OCI-LY1 (cell line): ENCODE measurements around the gene NPAS4.

Experiments used
- CTCF ChIP-seq: fragments of 200-600 bp; sonication (generic), shearing (Covaris generic); IDR thresholded peaks from 2 replicates; pipeline ENCODE4 v1.5.1; 2017; ENCODE audit warnings: mild to moderate bottlenecking, antibody characterized with exemption, low read length, moderate library complexity, mixed read lengths
- EZH2 ChIP-seq: fragments of 200-600 bp; sonication (generic), shearing (Covaris generic); IDR thresholded peaks from 2 replicates; pipeline ENCODE4 v1.8.0; 2017; ENCODE audit warnings: borderline replicate concordance, mixed run types, mild to moderate bottlenecking, antibody characterized with exemption, low read length, moderate library complexity, mixed read lengths

GRCh38 chr11:66421492-66422205 is 814 bp downstream of the NPAS4 start:
- TF ChIP-seq EZH2: no peak
- TF ChIP-seq CTCF: no peak
